Ecto neural progenitor cell (in vitro differentiated cells): Measurements from ENCODE around the gene SLFN12.
"Not testable (repeated sequence)": the region's sequence is repeated elsewhere in the genome, so short reads cannot be mapped to it uniquely, and the experiment has no call there.

Source experiments
- DNase-seq: peaks from one replicate; pipeline ENCODE4 v3.0.0-alpha.2; 2018; ENCODE audit warnings: low spot score

Gene SLFN12

GRCh38 chr17:35407531-35407930 is 24.8 kb downstream of the SLFN12 start:
- no peak for DNase-seq

- DNase-seq, result no peak
Observed at GRCh38 chr17:35406568-35406967, 25.7 kb downstream of the SLFN12 start.

- DNase-seq, result no peak
Observed at GRCh38 chr17:35404360-35404759, 27.9 kb downstream of the SLFN12 start.

GRCh38 chr17:35393783-35394182 is 38.5 kb downstream of the SLFN12 start:
- DNase-seq, result not testable (repeated sequence)

- DNase-seq, result no peak
Observed at GRCh38 chr17:35390663-35391062, 41.6 kb downstream of the SLFN12 start.

GRCh38 chr17:35390156-35390555 is 42.1 kb downstream of the SLFN12 start:
- DNase-seq, result no peak

GRCh38 chr17:35387496-35387895 is 44.8 kb downstream of the SLFN12 start:
- DNase-seq, result no peak

- no peak for DNase-seq
Observed at GRCh38 chr17:35377706-35378105, 54.6 kb downstream of the SLFN12 start.

- DNase-seq, result no peak
Observed at GRCh38 chr17:35377068-35377467, 55.2 kb downstream of the SLFN12 start.

GRCh38 chr17:35376245-35376644 is 56.1 kb downstream of the SLFN12 start:
- DNase-seq, result no peak

- no peak for DNase-seq
Observed at GRCh38 chr17:35374766-35375344, 57.4 kb downstream of the SLFN12 start.

- peak; percentile 70 for DNase-seq
Observed at GRCh38 chr17:35373984-35374765, 58.1 kb downstream of the SLFN12 start.

- peak; percentile 73 for DNase-seq
Observed at GRCh38 chr17:35373534-35373983, 58.7 kb downstream of the SLFN12 start, which contains the start of gene SLFN11. SLFN11 (minus strand) TSS chr17:35373621; CDS start chr17:35363807, 9,814 bp downstream.

GRCh38 chr17:35372846-35373533 is 59.3 kb downstream of the SLFN12 start:
- no peak for DNase-seq

- DNase-seq, result no peak
Observed at GRCh38 chr17:35371934-35372333, 60.4 kb downstream of the SLFN12 start.

- no peak for DNase-seq
Observed at GRCh38 chr17:35368081-35368830, 64.0 kb downstream of the SLFN12 start.

GRCh38 chr17:35361027-35361426 is 71.3 kb downstream of the SLFN12 start:
- no peak for DNase-seq
